Amniotic stem cell (primary cell): ENCODE data around the gene DLX1.

Experiments used
- DNase-seq: peaks from one replicate; lab custom pipeline; 2025; lab: John Stamatoyannopoulos, UW

The DLX1 gene

GRCh38 chr2:172087780-172088244 is 2.5 kb downstream of the DLX1 start:
- no peak for DNase-seq

- no peak for DNase-seq
Measured at GRCh38 chr2:172088245-172089004, 3.1 kb downstream of the DLX1 start.

GRCh38 chr2:172089005-172089504 is 3.7 kb downstream of the DLX1 start:
- no peak for DNase-seq

- DNase-seq = no peak
Measured at GRCh38 chr2:172089633-172090032, 4.3 kb downstream of the DLX1 start.

- DNase-seq = no peak
Measured at GRCh38 chr2:172090044-172090961, 5.0 kb downstream of the DLX1 start.

- no peak for DNase-seq
Measured at GRCh38 chr2:172091000-172091641, 5.8 kb downstream of the DLX1 start.

GRCh38 chr2:172091761-172092566 is 6.7 kb downstream of the DLX1 start:
- DNase-seq = no peak

- no peak for DNase-seq
Measured at GRCh38 chr2:172092716-172093415, 7.6 kb downstream of the DLX1 start.

GRCh38 chr2:172093416-172094293 is 8.3 kb downstream of the DLX1 start:
- no peak for DNase-seq

GRCh38 chr2:172094294-172095145 is 9.2 kb downstream of the DLX1 start:
- no peak for DNase-seq

- peak; percentile 89 for DNase-seq
Measured at GRCh38 chr2:172095146-172095904, 10.0 kb downstream of the DLX1 start.

GRCh38 chr2:172095905-172096625 is 10.8 kb downstream of the DLX1 start:
- no peak for DNase-seq

GRCh38 chr2:172096626-172097547 is 11.6 kb downstream of the DLX1 start:
- peak; percentile 83 for DNase-seq

GRCh38 chr2:172097557-172098131 is 12.3 kb downstream of the DLX1 start:
- no peak for DNase-seq

- no peak for DNase-seq
Measured at GRCh38 chr2:172098287-172098649, 13.0 kb downstream of the DLX1 start.
